GM18870 (cell line): ENCODE measurements around the gene TMEM236.

Experiments
- ATAC-seq: cut with Tn5 transposase; IDR thresholded peaks from one replicate; pipeline ENCODE4 v1.9.1; 2021; ENCODE audit warnings: moderate library complexity; ENCODE audit not compliant: unreplicated experiment

The TMEM236 gene

GRCh38 chr10:17819836-17820235, 67.8 kb downstream of the TMEM236 start:
- no peak for ATAC-seq

- ATAC-seq, result no peak
Observed at GRCh38 chr10:17820943-17821342, 68.9 kb downstream of the TMEM236 start.

- no peak for ATAC-seq
Observed at GRCh38 chr10:17821893-17822292, 69.9 kb downstream of the TMEM236 start.

GRCh38 chr10:17831341-17831740, 79.3 kb downstream of the TMEM236 start:
- no peak for ATAC-seq

GRCh38 chr10:17831896-17832295, 79.9 kb downstream of the TMEM236 start:
- ATAC-seq, result no peak

GRCh38 chr10:17833656-17834055, 81.7 kb downstream of the TMEM236 start:
- ATAC-seq, result no peak

- no peak for ATAC-seq
Observed at GRCh38 chr10:17835688-17836087, 83.7 kb downstream of the TMEM236 start.

- no peak for ATAC-seq
Observed at GRCh38 chr10:17836942-17837341, 84.9 kb downstream of the TMEM236 start.

GRCh38 chr10:17838080-17838648, 86.2 kb downstream of the TMEM236 start:
- ATAC-seq, result no peak

- no peak for ATAC-seq
Observed at GRCh38 chr10:17841050-17841449, 89.0 kb downstream of the TMEM236 start.

- ATAC-seq, result no peak
Observed at GRCh38 chr10:17842641-17843040, 90.6 kb downstream of the TMEM236 start.

- ATAC-seq, result no peak
Observed at GRCh38 chr10:17847585-17848296, 95.7 kb downstream of the TMEM236 start.

GRCh38 chr10:17848646-17849045, 96.6 kb downstream of the TMEM236 start:
- ATAC-seq, result no peak
